HepG2 (cell line): ENCODE measurements around the gene FIBP. TPM values are rescaled to one million over a fixed set of nuclear protein-coding genes. Genes with fewer than 3 reads are reported as not detected.
A peak's percentile ranks its signal among the peaks of the same experiment; 100 is the strongest.

Experiments used
- ETV5 ChIP-seq: IDR thresholded peaks from 2 replicates; pipeline ENCODE4 v1.6.1; 2018; ENCODE audit warnings: missing biosample characterization, missing genetic modification reagents, inconsistent platforms, borderline replicate concordance
- HOXA5 ChIP-seq: sonication (generic); formaldehyde crosslinking; IDR thresholded peaks from 2 replicates; pipeline ENCODE4 v1.4.0; 2020; ENCODE audit warnings: missing genetic modification reagents
- JUN ChIP-seq: sonication (generic); formaldehyde crosslinking; IDR thresholded peaks from 2 replicates; pipeline ENCODE4 v1.4.0; 2020; ENCODE audit warnings: mild to moderate bottlenecking, missing genetic modification reagents
- KAT8 ChIP-seq: IDR thresholded peaks from 2 replicates; pipeline ENCODE4 v1.6.1; 2016; ENCODE audit warnings: missing genetic modification reagents, missing compliant biosample characterization
- MAFF ChIP-seq: IDR thresholded peaks from 2 replicates; pipeline ENCODE4 v1.6.1; 2011; ENCODE audit warnings: low read depth, low read length, improper control_type of control experiment
- MAX ChIP-seq: IDR thresholded peaks from 2 replicates; pipeline ENCODE4 v1.6.1; 2012; ENCODE audit warnings: inconsistent platforms
- MED1 ChIP-seq: sonication (generic); formaldehyde crosslinking; IDR thresholded peaks from 2 replicates; pipeline ENCODE4 v1.4.0; 2020; ENCODE audit warnings: missing genetic modification reagents
- MXI1 ChIP-seq: IDR thresholded peaks from 3 replicates; pipeline ENCODE4 v1.6.1; 2012; ENCODE audit warnings: low read depth, low read length, inconsistent platforms, borderline replicate concordance
- NFE2L2 ChIP-seq: fragments of 150-350 bp; IDR thresholded peaks from 2 replicates; pipeline ENCODE4 v1.6.1; 2014; ENCODE audit warnings: low read length
- RARA ChIP-seq: IDR thresholded peaks from 2 replicates; pipeline ENCODE4 v1.6.1; 2016; ENCODE audit warnings: missing genetic modification reagents, missing compliant biosample characterization
- TFE3 ChIP-seq: IDR thresholded peaks from 2 replicates; pipeline ENCODE4 v1.6.1; 2016
- THAP7 ChIP-seq: sonication (generic); formaldehyde crosslinking; IDR thresholded peaks from 2 replicates; pipeline ENCODE4 v1.8.1; 2023; ENCODE audit warnings: mild to moderate bottlenecking, missing genetic modification reagents
- ZBTB38 ChIP-seq: sonication (generic); formaldehyde crosslinking; IDR thresholded peaks from 2 replicates; pipeline ENCODE4 v1.5.1; 2020; ENCODE audit warnings: mild to moderate bottlenecking, missing genetic modification reagents
- ZBTB43 ChIP-seq: sonication (generic); formaldehyde crosslinking; conservative IDR thresholded peaks from 2 replicates; pipeline ENCODE4 v1.4.0; 2020; ENCODE audit warnings: missing genetic modification reagents
- ZNF292 ChIP-seq: sonication (generic); formaldehyde crosslinking; IDR thresholded peaks from 2 replicates; pipeline ENCODE4 v1.8.1; 2022; ENCODE audit warnings: mild to moderate bottlenecking, low read depth, missing genetic modification reagents, borderline replicate concordance
- ZNF343 ChIP-seq: sonication (generic); formaldehyde crosslinking; IDR thresholded peaks from 2 replicates; pipeline ENCODE4 v1.4.0; 2020; ENCODE audit warnings: mild to moderate bottlenecking, missing genetic modification reagents
- ZSCAN30 ChIP-seq: sonication (generic); formaldehyde crosslinking; IDR thresholded peaks from 2 replicates; pipeline ENCODE4 v1.5.0; 2020; ENCODE audit warnings: mild to moderate bottlenecking, missing genetic modification reagents
- polyA plus RNA-seq, 8 experiments: library from polyadenylated mRNA; depleted of rRNA in 3 of 8; stranded (reverse) in 7 of 8; unstranded in 1 of 8; fragments of >200 nt; fragmentation: Illumina TruSeq in 4 of 8; extraction: Trizol in 4 of 8; gene quantifications; 2 replicates each; pipeline versions ENCODE4 v1.2.1 to v1.2.3, GENCODE V29; 2011 to 2016; ENCODE audit warnings: low read depth in 4 of 8, missing spikeins in 1 of 8, mixed read lengths in 1 of 8; ENCODE audit not compliant: insufficient read depth in 1 of 8
- total RNA-seq, 5 experiments: library from RNA; depleted of rRNA; stranded (reverse); fragments of >200 nt; fragmentation: Illumina TruSeq; extraction: Trizol; gene quantifications; 2 replicates each; pipeline ENCODE4 v1.2.3, GENCODE V29; 2016; ENCODE audit warnings: low read depth in 1 of 5

Gene FIBP
- total and polyA plus RNA-seq, 2 of the 13 experiments (the other 11 are each of a cell fraction or from before 2014, with no cell fraction given): 42.9 to 62.1 TPM

GRCh38 chr11:65915821-65916251, 27.6 kb upstream of the FIBP start (continued):
- no peak for TF ChIP-seq ZBTB43 (CRISPR knock-in tag)
- 0 out of 2 replicates have a peak, but pooled peaks have one; percentile 23 for TF ChIP-seq MED1 (CRISPR knock-in tag)
- 0 out of 2 replicates have a peak, but pooled peaks have one; percentile 50 for TF ChIP-seq JUN (CRISPR knock-in tag)
- no peak for TF ChIP-seq ZNF343
- TF ChIP-seq ZNF292 (CRISPR knock-in tag): peak; percentile 23; the same call in 1 of the 2 replicates
- TF ChIP-seq KAT8: 0 out of 2 replicates have a peak, but pooled peaks have one; percentile 41
- TF ChIP-seq ETV5 (CRISPR knock-in tag): peak; percentile 35; the same call in 1 of the 2 replicates
- no peak for TF ChIP-seq ZSCAN30 (CRISPR knock-in tag)
- TF ChIP-seq MAX: no peak
- TF ChIP-seq THAP7 (CRISPR knock-in tag): no peak
- peak; percentile 59 for TF ChIP-seq NFE2L2
- peak; percentile 77 for TF ChIP-seq TFE3 (CRISPR knock-in tag)
- TF ChIP-seq MAFF: peak; percentile 42
- TF ChIP-seq MXI1: peak; percentile 23; the same call in 1 of the 3 replicates
- 0 out of 2 replicates have a peak, but pooled peaks have one; percentile 20 for TF ChIP-seq ZBTB38 (CRISPR knock-in tag)
- no peak for TF ChIP-seq HOXA5 (CRISPR knock-in tag)
- TF ChIP-seq RARA (CRISPR knock-in tag): peak; percentile 59
